ENCODE measurements around the gene ELAC2. TPM values are rescaled to one million over a fixed set of nuclear protein-coding genes. Genes with fewer than 3 reads are reported as not detected.

Gene ELAC2
- total and polyA plus RNA-seq, 10 of the 15 experiments (the other 5 are each of a cell fraction or from before 2014, with no cell fraction given) = 5.1 to 146 (median 79.4) TPM

DNA sequence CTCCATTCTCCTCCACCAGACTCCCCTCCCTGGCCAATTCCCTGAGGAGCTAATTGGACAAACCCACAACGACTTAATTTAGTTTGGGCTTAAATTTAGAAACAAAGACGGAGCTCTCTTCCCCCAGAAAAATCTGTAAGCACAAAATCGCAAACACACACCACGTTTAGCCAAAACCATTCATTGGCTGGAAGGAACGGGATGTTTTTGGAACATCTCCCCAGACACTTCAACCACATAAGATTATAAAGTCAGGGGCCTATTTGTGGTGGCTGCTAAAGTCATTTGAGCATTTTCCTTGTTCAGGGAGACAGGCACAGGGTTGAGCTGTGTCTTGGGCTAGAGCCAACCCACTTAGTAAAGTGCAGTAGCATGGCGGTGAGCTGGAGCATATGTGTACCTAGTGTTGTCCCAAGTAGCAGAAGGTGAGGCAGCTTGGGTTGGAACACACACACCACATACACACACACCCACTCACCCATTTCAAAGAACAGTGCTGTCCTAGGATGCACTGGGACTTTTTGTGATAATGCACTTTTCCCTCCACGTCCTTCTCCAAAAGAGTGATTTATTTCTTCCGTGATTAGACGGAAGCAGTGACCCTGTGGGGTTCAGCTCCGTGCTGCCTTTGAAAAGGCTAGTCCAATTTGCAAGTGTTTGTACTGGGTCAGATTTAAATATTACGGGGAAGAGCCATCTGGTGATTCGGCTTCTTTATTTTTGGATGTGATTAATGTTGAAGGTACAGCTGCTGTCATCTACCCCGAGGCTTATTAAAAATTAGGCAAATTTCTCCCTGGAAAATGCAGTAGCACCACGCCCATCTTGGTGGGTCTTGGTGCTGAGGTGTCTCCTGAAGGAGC lies 32.2 kb downstream of the ELAC2 start:
- Histone ChIP-seq H3K9me3 (replicated peaks; ENCODE audit: control insufficient read depth, insufficient read depth, low read length) (no peaks in the 10 kb centered on the region), H2AFZ (ENCODE audit: control insufficient read depth, low read depth, low read length) (no peak overlapping the region), H3K79me2 (ENCODE audit: control insufficient read depth, insufficient read depth, low read length) (no peaks in the 10 kb centered on the region), H3K27me3 (replicated peaks in 1 of 2; ENCODE audit: control insufficient read depth in 2 of 2, insufficient read depth in 2 of 2, low read length in 1 of 2) (no peaks in the 10 kb centered on the region), H3K4me2 (ENCODE audit: control insufficient read depth, insufficient read depth) (no peak overlapping the region), H3K36me3 (ENCODE audit: control insufficient read depth in 2 of 2, insufficient read depth in 2 of 2, low read length in 1 of 2) (peaks cover 0 to 2% of the 10 kb centered on the region in 2 experiments; a peak in 2 of 4 replicates), H3K4me3 (no peak overlapping the region), H3K27ac (ENCODE audit: control insufficient read depth, insufficient read depth) (no peak overlapping the region), H3K4me1 (ENCODE audit: control insufficient read depth, insufficient read depth, low read length) (no peaks in the 10 kb centered on the region), H3K9ac (ENCODE audit: control insufficient read depth, insufficient read depth, low read length) (no peak overlapping the region), H4K20me1 (ENCODE audit: control insufficient read depth, insufficient read depth) (no peaks in the 10 kb centered on the region)
- intact Hi-C loops (cut with micrococcal nuclease; ENCODE audit: unreplicated experiment) = no loop called here
- CTCF ChIA-PET = interaction anchor here (0.6 to 1.5 kb wide), 4 partner anchors 17 to 874 kb away, joined by 3 to 5 read pairs (median 4); no protein-coding TSS in a partner anchor
- RAD21 ChIA-PET (ENCODE audit: unreplicated experiment) = no interaction called here
- POLR2A ChIA-PET = no interaction called here
- in situ Hi-C loops (cut with MboI) = no loop called here
- ATAC-seq (no peak), DNase-seq (ENCODE audit: low read depth, low spot score) (no peak), FAIRE-seq (no peak)
- TF ChIP-seq, protein P1, sequence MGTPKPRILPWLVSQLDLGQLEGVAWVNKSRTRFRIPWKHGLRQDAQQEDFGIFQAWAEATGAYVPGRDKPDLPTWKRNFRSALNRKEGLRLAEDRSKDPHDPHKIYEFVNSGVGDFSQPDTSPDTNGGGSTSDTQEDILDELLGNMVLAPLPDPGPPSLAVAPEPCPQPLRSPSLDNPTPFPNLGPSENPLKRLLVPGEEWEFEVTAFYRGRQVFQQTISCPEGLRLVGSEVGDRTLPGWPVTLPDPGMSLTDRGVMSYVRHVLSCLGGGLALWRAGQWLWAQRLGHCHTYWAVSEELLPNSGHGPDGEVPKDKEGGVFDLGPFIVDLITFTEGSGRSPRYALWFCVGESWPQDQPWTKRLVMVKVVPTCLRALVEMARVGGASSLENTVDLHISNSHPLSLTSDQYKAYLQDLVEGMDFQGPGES (IDR thresholded peaks at IDR 0.05) = no peak
- TF ChIP-seq SREBF1 (IDR thresholded peaks at IDR 0.05; ENCODE audit: low read length) (no peak), RBBP5 (conservative IDR thresholded peaks at IDR 0.05) (no peak), ZNF622 (IDR thresholded peaks at IDR 0.05) (no peak), BACH1 (IDR thresholded peaks at IDR 0.05; ENCODE audit: borderline replicate concordance) (no peak), CREM (IDR thresholded peaks at IDR 0.05; ENCODE audit: low read depth) (no peak), FOS (IDR thresholded peaks at IDR 0.05; ENCODE audit: borderline replicate concordance, extremely low read depth, insufficient read length) (no peak), STAT1 (conservative IDR thresholded peaks at IDR 0.05) (no peak), RAD51 (IDR thresholded peaks at IDR 0.05) (no peak), NFXL1 (IDR thresholded peaks at IDR 0.05; ENCODE audit: borderline replicate concordance) (no peak), FOXK2 (IDR thresholded peaks at IDR 0.05) (no peak), NR2F1 (conservative IDR thresholded peaks at IDR 0.05) (no peak)
- TF ChIP-seq, protein P2, sequence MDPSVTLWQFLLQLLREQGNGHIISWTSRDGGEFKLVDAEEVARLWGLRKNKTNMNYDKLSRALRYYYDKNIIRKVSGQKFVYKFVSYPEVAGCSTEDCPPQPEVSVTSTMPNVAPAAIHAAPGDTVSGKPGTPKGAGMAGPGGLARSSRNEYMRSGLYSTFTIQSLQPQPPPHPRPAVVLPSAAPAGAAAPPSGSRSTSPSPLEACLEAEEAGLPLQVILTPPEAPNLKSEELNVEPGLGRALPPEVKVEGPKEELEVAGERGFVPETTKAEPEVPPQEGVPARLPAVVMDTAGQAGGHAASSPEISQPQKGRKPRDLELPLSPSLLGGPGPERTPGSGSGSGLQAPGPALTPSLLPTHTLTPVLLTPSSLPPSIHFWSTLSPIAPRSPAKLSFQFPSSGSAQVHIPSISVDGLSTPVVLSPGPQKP (IDR thresholded peaks at IDR 0.05; ENCODE audit: low read depth, low read length) = no peak
- TF ChIP-seq, protein P3, sequence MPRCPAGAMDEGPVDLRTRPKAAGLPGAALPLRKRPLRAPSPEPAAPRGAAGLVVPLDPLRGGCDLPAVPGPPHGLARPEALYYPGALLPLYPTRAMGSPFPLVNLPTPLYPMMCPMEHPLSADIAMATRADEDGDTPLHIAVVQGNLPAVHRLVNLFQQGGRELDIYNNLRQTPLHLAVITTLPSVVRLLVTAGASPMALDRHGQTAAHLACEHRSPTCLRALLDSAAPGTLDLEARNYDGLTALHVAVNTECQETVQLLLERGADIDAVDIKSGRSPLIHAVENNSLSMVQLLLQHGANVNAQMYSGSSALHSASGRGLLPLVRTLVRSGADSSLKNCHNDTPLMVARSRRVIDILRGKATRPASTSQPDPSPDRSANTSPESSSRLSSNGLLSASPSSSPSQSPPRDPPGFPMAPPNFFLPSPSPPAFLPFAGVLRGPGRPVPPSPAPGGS (IDR thresholded peaks at IDR 0.05; ENCODE audit: borderline replicate concordance, insufficient read depth, low read depth, low read length, poor library complexity, severe bottlenecking) = no peak
- TF ChIP-seq, protein P4, sequence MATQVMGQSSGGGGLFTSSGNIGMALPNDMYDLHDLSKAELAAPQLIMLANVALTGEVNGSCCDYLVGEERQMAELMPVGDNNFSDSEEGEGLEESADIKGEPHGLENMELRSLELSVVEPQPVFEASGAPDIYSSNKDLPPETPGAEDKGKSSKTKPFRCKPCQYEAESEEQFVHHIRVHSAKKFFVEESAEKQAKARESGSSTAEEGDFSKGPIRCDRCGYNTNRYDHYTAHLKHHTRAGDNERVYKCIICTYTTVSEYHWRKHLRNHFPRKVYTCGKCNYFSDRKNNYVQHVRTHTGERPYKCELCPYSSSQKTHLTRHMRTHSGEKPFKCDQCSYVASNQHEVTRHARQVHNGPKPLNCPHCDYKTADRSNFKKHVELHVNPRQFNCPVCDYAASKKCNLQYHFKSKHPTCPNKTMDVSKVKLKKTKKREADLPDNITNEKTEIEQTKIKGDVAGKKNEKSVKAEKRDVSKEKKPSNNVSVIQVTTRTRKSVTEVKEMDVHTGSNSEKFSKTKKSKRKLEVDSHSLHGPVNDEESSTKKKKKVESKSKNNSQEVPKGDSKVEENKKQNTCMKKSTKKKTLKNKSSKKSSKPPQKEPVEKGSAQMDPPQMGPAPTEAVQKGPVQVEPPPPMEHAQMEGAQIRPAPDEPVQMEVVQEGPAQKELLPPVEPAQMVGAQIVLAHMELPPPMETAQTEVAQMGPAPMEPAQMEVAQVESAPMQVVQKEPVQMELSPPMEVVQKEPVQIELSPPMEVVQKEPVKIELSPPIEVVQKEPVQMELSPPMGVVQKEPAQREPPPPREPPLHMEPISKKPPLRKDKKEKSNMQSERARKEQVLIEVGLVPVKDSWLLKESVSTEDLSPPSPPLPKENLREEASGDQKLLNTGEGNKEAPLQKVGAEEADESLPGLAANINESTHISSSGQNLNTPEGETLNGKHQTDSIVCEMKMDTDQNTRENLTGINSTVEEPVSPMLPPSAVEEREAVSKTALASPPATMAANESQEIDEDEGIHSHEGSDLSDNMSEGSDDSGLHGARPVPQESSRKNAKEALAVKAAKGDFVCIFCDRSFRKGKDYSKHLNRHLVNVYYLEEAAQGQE (IDR thresholded peaks at IDR 0.05; ENCODE audit: low read depth, low read length) = no peak
- SMC1A ChIA-PET (ENCODE audit: uncharacterized antibody, unreplicated experiment) = no interaction called here
- WGBS (ENCODE audit: insufficient coverage, insufficient replicate concordance, low lambda C conversion rate, missing lambda C conversion rate) = 44% methylated on average over 14 of the region's 14 CpGs
- no TSS peak for BruUV-seq (replicated peaks)

Data from GM12878 (cell line).